Skin epidermis (tissue), 12 donors: ENCODE measurements around the gene PACSIN2.
A peak's percentile ranks its signal among the peaks of the same experiment; 100 is the strongest.
"Not testable (repeated sequence)": the region's sequence is repeated elsewhere in the genome, so short reads cannot be mapped to it uniquely, and the experiment has no call there.

ENCODE experiments used
- H3K27ac ChIP-seq, 21 experiments: fragments of 200-600 bp; sonication (generic) in 11 of 21; one replicate each; pipeline ENCODE4 v1.5.0; 2020; ENCODE audit warnings: mild to moderate bottlenecking in 3 of 21, inconsistent platforms in 2 of 21, moderate library complexity in 2 of 21
- H3K4me3 ChIP-seq, 7 experiments: fragments of 200-600 bp; sonication (generic) in 2 of 7; one replicate each; pipeline ENCODE4 v1.5.0; 2020; ENCODE audit warnings: inconsistent platforms in 2 of 7, mild to moderate bottlenecking in 2 of 7, moderate library complexity in 1 of 7

Gene PACSIN2, protein sequence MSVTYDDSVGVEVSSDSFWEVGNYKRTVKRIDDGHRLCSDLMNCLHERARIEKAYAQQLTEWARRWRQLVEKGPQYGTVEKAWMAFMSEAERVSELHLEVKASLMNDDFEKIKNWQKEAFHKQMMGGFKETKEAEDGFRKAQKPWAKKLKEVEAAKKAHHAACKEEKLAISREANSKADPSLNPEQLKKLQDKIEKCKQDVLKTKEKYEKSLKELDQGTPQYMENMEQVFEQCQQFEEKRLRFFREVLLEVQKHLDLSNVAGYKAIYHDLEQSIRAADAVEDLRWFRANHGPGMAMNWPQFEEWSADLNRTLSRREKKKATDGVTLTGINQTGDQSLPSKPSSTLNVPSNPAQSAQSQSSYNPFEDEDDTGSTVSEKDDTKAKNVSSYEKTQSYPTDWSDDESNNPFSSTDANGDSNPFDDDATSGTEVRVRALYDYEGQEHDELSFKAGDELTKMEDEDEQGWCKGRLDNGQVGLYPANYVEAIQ

DNA sequence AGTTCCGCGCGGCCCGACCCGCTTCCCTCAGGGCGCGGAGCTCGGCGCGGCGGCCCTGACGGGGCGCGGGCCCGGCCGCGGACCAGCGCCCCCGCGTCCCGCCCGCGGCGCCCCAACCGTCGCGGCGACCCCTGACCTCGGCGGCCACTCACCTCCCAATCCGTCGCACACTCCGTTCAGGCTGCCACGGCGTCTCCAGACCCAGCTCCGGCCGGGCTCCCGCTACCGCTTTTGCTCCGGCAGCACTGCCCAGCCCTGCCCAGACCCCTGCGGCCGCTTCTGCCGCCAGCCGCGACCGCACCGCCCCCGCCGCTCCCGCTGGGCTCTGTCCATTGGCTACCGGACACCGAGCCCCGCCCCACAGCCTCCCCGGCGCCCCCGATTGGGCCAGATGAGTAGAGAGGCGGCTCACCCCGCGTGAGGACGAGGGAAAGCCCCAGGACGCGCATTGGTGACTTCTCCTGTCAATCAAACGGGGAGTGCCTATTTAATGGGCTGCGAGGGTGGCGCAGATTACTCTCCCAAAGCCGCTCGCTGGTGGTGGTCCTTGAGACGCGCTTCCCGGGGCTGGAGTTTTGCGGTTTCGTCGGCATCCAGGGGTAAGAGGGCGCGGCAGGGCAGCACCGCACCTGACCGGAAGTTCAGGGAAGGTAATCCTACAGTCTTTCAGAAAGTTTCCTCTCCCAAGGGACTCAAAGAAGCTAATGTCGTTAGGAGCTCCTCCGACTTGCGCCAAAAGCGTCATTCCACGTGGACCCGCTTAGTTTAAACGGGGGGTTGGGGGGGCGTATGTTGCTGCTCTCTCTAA lies at the start of gene PACSIN2:
Gene PACSIN2 (minus strand): TSS at position 281 of the 808 bp plus-strand sequence. CDS start 103,069 bp downstream, outside the sequence.
- Histone ChIP-seq H3K4me3 (peak within 1 kb of the TSS; percentile 63 to 88 (median 85)), H3K27ac (peak within 1 kb of the TSS; percentile 39 to 92 (median 80))

DNA sequence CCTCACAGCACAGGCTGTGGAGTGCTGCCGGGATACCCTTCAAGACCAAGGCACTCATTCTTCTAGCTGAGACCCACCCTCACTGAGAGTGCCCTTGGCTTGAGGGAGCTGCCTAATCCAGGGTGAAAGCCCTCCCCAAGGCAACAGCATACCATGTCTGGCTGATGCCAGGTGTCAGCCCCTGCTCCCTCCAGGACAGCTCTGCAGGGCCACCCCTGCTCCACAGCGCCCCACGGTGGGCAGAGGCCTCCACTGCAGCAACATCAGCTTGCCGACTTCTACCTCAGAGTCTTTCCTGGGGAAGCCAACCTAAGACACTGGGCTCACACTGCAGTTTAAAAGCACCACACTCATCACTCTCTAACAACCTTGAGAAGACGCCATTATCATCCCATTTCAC lies 45.2 kb upstream of the PACSIN2 start:
- Histone ChIP-seq H3K27ac (no peak overlapping the region), H3K4me3 (no peak overlapping the region)

DNA sequence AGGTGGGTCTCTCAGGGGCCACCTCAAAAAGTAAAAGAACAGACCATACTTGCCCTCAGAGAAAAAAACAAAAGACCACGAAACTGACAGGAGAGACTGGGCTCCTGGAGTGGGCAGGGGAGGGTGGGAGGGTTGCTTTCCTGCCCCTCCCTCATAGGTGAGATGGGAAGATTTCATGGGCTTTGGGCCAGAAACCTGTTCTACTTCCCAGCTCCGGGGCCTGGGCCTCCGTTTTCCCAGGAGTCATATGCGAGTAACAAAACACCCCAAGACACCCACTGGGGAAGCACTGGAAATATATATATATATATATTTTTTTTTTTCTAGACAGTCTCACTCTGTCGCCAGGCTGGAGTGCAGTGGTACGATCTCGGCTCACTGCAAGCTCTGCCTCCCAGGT lies 42.7 kb upstream of the PACSIN2 start:
- H3K4me3 ChIP-seq = no peak overlapping the region
- H3K27ac ChIP-seq = no peak overlapping the region

DNA sequence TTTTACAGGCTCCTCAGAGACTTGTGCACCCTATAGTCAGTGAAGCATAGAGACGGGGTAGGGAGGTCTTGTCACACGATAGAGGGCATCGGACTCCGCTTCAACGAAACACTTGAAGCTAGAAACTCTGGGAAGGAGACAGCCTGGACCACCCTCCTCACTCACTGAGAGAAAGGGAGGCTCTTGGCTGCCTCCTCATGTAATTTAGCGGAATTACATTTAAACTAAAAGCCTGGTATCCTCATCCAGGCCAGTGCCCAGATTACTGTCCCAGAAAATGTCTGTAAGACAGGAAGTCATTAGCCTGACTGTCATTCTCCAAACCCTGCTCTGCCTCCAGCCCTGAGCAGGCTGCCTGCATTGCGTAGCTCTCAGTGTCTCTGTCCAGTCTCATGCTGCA lies 38.2 kb upstream of the PACSIN2 start:
- no peak overlapping the region for H3K4me3 ChIP-seq
- H3K27ac ChIP-seq = no peak overlapping the region

DNA sequence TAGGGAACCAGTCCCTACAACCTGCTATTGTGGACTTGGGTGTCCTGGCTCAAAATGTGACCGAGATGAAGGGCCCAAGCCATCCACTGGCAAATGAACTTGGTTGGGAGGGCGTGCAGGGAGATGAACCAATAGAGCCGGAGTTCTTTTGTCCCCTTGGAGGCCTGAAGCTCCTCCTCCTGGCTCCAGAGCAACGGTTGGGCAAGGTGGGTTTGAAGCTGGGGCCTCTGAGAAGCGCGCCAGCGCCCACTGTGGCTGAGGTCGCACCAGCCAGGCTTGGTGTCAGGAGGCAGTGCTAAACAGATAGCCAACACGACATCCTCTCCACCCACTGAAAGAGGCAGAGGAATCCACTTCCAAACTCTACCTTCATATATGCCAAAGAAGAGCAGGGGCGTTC lies 36.0 kb upstream of the PACSIN2 start:
- H3K4me3 ChIP-seq = no peak overlapping the region
- no peak overlapping the region for H3K27ac ChIP-seq

DNA sequence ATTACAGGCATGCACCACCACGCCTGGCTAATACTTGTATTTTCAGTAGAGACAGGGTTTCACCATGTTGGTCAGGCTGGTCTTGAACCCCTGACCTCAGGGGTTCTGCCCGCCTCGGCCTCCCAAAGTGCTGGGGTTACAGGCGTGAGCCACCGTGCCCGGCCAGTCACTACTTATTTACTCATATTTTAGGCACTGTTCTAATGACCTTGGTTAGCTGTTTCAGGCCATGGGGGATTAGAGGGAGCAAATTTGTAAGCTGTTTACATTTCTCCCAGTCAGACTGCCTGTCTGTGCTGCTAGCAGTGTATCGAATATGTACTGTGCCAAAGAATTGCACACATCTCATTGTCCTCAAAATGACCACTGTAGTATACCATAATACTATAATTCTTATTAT lies 32.7 kb upstream of the PACSIN2 start:
- Histone ChIP-seq H3K4me3 (no peak overlapping the region), H3K27ac (no peak overlapping the region)

DNA sequence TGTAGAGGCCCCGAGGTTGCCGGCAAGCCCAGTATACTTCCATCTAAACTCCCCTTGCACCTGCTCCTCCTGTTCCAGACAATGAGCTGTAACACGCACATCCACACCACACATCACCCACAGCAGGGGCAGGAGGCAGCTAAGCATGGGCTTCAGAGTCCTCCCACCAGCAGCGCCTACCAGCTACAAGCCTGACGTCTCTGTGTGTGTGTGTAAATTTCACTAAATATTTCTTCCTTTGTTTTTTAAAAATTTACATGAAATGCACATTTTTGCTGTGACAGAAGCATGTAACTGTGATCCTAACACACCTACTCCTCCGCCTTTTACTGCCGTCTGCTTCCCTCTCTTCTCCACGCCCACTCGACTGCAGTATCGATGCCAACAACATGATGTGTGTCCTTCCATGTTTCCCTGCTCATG lies 29.4 kb upstream of the PACSIN2 start:
- Histone ChIP-seq H3K4me3 (no peak overlapping the region), H3K27ac (no peak overlapping the region)

DNA sequence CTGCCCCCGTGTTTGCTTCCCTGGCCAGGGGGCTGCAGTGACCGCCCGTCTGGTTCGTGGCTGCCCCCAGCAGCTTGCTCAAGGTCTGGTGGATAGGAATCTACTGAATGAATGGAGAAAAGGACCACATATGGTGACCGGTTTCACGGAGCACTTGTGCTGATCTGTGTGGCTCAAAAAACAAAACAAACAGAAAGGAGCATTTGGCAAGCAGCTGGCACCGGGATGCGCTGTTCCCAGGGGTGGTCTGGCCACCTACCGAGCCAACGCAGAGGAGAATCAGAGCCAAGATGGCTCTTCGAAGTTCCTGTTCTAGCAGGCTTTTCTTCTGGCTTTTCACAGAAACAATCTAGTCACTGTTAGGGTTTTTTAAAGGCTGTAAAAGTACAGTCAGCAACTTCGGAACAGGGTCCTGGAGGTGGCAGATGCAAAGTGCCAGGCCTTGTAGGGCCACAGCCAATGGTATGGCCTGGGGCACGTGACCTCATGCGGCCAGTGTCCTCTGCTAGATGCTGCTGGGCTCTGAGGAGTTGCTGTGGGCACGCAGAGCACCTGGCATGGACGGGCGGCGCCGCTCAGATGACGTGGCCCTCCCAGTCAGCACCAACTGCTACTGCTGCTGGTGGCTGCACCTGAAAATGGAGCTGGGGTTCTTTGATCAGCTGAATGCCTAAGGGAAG lies 27.3 kb upstream of the PACSIN2 start:
- peak overlapping the region in 9 of 21 experiments; percentile 6 to 73 (median 52) for H3K27ac ChIP-seq

DNA sequence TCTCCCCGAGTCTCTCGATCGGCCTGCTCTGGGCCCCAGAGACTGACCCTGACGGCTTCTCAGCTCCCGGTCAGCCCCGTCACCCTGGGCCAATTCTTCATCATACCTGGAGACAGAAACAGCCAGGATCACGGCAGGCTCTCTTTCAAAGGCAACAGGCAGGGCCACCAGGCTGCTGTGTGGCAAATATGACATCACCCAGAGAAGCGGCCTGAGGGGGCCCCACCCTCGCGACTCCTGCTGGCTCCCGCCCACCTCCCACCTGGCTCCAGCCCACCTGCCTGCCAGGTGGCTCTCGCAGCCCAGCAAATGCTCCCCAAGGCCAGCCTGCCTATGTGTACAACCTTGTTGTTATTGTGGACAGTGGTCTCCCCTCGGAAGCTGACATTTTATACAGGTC lies 24.9 kb upstream of the PACSIN2 start:
- Histone ChIP-seq H3K27ac (peak overlapping the region in 1 of 21 experiments; percentile 39), H3K4me3 (no peak overlapping the region)

More for the DNA sequence above, 27.3 kb upstream of the PACSIN2 start:
- H3K4me3 ChIP-seq = no peak overlapping the region

DNA sequence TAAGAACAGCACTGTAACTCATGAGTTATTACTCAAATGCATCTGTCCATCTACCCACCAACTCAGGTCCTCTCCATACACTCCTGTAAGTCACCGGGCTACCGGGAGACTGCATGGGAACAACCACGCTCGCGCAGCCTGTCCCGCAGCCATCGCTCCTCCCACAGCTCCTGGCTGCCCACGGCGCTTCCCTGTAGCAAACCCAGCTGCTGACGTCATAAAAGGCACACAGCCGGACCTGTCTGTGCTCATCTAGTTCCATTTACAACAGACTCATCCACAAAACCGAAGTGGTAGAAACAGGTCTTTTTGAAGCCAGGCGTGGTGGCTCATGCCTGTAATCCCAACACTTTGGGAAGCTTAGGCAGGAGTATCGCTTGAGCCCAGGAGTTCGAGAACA lies 23.4 kb upstream of the PACSIN2 start:
- Histone ChIP-seq H3K4me3 (no peak overlapping the region), H3K27ac (peak overlapping the region in 1 of 21 experiments; percentile 41)

DNA sequence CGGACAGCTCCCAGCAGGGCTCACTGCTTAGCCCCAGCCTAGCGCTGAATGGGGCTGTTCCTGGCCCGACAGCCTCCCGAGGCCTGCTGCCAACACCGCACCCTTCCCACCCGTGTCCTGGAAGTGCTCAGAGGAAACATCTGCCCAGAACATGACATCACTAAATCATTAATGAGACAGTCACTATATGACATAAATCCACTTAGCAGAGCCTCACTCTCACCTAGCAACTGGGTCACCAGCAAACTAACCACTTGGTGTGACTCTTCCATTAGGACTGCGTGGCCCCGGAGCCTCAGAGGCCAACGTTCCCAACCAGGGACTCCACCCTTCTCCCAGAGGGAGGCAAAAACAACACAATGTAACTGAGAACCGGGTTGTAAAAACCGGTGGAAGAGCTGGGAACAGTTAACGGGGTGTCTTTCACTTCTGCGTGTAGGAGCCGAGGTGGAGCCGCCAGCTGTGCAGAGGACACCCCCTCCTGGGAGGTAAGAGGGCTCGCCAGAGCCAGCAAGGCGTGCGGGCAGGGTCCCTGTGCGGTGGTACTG lies 21.4 kb upstream of the PACSIN2 start:
- Histone ChIP-seq H3K4me3 (no peak overlapping the region), H3K27ac (peak overlapping the region in 8 of 21 experiments; percentile 4 to 81 (median 26))

DNA sequence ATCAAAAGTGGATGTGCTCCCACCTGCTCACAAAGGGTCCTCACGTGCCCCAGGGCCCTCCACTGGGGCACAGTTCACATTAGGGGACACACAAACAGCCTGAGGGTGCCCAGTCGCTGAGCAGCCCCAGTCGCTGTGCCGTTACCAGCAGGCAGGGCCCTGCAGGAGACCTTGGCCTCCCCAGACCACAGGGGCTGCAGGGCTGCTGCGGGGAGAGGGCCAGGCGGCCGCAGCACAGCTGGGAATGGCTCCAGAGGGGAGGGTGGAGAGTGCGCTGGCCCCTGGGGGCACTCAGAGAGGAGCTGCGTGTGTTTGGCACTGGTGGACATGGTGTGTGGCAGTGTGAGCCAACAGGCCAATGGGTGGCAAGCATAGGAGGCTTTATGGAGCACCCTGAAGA lies 20.3 kb upstream of the PACSIN2 start:
- Histone ChIP-seq H3K27ac (peak overlapping the region in 2 of 21 experiments; percentile 19 to 55), H3K4me3 (no peak overlapping the region)

DNA sequence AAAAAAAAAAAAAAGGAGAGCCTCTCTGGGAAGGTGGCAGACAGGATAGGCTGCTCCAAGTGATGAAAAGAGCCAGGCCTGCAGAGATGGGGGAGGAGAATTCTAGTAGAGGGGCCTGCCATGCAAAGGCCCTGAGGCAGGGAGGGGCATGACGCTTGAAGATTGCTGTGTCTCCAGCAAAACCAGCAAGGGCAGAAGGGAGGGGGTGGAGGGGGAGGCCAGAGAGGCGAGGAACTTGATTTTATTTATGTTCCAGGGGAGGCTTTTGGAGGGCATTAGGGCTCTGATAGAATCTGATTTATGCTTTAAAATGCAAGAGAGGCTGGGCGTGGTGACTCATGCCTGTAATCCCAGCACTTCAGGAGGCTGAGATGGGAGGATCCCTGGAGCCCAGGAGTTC lies 16.7 kb upstream of the PACSIN2 start:
- Histone ChIP-seq H3K27ac (no peak overlapping the region), H3K4me3 (no peak overlapping the region)

DNA sequence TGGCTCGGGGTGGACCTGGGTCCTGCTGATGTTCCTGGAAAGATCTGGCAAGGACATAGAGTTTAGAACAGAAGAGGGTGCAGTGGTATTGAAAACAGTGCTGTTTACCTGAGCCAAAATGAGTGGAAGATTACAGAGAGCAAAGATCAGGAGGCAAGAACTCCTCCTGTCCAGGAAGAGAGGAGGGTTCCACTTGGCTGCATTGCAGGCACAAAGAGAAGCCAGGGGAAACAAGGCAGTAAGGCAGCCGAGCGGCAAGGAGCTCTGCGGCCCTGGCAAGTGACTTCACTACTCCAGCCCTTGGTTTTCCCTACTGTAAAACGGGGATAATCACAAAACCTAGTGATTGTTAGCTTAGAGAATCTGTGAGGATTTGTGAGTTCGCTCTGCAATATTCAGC lies 3.7 kb upstream of the PACSIN2 start:
- H3K27ac ChIP-seq = no peak overlapping the region
- H3K4me3 ChIP-seq = no peak overlapping the region

DNA sequence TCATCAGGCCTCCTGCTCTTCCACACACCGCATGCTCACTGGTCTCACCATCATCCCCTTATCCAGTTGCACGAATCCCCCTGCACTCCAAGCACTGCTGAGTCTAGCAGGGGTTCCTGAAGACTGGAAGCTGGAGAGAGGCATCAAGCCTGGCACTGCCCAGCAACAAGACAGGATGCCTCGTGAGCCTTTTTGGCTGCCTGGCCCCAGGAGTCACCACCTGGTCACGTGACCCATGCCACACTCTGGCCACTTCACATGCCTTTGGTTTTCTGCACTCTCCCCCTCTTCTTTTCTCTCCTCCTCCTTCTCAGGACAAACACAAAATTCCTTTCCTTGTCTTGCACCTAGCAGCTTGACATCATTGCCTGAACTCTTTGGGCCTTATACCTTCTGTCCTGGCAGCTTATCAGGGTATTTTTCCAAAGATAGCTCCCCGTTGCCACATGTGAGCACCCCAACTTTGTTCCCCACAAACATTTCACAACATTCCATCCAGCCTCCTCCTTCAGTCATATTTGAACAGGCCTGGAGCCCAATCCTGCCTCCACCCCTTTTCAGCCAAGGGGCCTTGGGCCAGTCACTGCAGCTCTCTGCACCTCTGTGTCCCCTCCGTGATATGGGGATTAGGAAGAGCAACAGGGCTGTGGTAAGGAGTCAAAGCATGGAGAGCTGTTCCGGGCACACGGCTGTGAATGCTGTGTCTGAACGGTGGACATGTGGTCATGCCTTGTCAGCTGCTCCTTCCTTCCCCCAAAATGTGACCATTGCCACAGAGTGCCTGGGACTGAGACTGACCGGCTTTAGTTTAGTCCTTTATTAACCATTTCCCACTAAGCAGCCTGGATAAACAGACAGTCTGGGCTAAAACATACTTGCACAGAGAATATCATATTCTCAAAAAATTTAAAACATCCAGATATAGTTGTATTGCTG lies 2.8 kb upstream of the PACSIN2 start:
- no peak overlapping the region for H3K27ac ChIP-seq
- no peak overlapping the region for H3K4me3 ChIP-seq

DNA sequence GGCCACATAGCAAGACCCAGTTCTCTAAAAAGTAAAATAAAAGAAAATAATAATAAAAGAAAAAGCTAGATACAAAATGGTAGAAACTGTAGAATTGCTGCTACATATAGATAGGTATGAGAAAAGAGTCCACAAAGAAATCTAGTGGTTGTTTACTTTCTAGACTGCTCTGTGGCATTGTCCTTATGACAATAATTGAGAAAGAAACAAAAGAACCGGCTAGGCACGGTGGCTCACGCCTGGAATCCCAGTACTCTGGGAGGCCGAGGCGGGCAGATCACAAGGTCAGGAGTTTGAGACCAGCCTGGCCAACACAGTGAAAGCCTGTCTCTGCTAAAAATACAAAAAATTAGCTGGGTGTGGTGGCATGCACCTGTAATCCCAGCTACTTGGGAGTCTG lies 1.2 kb upstream of the PACSIN2 start:
- H3K27ac ChIP-seq, H3K4me3 ChIP-seq: not testable (repeated sequence)

DNA sequence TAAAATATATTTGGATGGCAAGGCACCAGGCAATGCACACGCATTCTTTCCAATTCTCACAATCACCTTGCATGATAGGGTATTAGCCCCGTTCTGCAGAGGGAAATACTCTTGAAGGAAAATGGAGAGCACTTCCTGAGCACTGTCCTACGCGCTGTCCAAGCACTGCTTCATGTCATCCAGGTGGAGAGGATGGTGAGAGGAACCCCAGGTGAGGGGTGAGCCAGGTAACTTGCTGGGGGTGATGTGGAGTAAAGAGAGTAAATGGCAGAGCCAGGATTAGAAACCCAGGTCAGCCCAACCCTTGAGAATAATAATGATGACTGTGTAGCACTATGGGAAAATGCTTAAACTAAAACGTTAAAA lies 711 bp upstream of the PACSIN2 start:
- H3K27ac ChIP-seq = peak overlapping the region in 16 of 21 experiments; percentile 47 to 89 (median 80)
- H3K4me3 ChIP-seq = peak overlapping the region; percentile 63 to 88 (median 85)

DNA sequence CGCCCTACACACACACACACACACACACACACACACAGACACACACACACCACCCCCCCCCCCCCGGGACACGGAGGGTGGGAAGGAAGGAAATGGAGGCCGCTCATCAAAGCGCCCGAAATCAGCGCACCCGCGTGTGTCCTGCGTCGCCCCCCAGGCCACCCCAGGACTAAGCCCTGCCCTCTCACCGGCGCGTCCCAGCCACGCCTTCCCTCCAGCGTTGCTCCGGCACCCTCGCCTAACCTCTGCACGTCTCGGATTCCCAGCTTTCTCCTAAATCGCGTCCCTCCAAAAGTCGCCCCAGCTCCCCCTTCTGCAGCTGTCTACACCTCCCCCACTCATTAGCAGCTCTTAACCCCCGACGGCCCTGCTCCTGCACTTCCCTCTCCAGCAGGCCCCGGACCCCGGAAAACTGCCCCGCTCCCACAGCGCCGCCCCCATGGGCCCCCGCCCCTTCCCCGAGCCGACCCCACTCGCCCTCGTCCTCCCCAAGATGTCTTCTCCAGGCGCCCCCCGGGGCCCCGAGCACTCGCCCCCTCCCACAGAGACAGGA lies 557 bp downstream of the PACSIN2 start:
- Histone ChIP-seq H3K4me3 (peak overlapping the region; percentile 63 to 88 (median 85)), H3K27ac (peak overlapping the region; percentile 39 to 92 (median 80))
